ENCODE measurements around the gene COMT. TPM values are rescaled to one million over a fixed set of nuclear protein-coding genes. Genes with fewer than 3 reads are reported as not detected.

The COMT gene
- total RNA-seq, 1 experiment from 2014 or later, result 1.7 TPM

- H3K27me3 ChIP-seq (ENCODE audit: control insufficient read depth, insufficient read depth, low read length), result no peaks in the 10 kb centered on the region
- no peak overlapping the region for H3K4me3 ChIP-seq (ENCODE audit: insufficient read depth, low read depth, low read length)
- H3K36me3 ChIP-seq (replicated peaks; ENCODE audit: control insufficient read depth, insufficient read depth, low read length), result peaks cover 4% of the 10 kb centered on the region
- DNase-seq, result no peak
Observed at GRCh38 chr22:19963863-19964642, 22.5 kb downstream of the COMT start.

DNA sequence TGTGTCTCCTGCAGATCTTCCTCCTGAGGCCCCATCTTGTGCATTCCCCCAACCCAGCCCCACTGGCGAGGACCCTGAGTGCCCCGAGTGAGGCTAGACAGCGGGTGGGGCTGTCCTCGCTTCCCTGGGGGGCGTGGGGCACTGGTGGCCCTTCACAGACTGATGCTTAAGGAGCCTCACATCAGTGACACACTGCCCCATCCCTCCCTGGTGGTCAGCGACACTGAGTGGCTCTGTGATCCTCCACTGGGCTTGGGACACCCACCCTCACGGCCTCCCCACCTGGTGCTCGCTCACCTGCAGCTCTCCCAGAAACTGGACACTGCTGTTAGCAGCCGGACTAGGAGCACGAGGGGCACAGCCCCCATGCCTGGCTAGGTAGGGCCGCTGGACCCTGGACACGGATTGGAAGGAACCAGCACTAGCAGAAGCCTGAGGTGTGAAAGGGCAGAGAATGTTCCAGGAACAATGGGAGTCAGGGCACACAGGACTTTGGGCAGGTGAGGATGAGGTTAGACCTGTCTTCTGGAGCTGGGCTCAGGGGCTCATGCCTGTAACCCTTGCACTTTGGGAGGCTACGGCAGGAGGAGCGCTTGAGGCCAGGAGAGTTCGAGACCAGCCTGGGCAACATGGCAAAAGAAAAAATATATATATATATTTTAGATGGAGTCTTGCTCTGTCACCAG lies 23.3 kb downstream of the COMT start:
- no peak overlapping the region for H3K4me3 ChIP-seq (ENCODE audit: insufficient read depth, low read depth, low read length)
- DNase-seq, result no peak
- H3K27me3 ChIP-seq (ENCODE audit: control insufficient read depth, insufficient read depth, low read length), result no peaks in the 10 kb centered on the region
- H3K36me3 ChIP-seq (replicated peaks; ENCODE audit: control insufficient read depth, insufficient read depth, low read length), result peaks cover 4% of the 10 kb centered on the region

GRCh38 chr22:19965771-19966709 lies 24.5 kb downstream of the COMT start:
- peak; percentile 94 for DNase-seq
- H3K4me3 ChIP-seq (ENCODE audit: insufficient read depth, low read depth, low read length), result no peak overlapping the region
- peaks cover 7% of the 10 kb centered on the region for H3K36me3 ChIP-seq (replicated peaks; ENCODE audit: control insufficient read depth, insufficient read depth, low read length)
- no peaks in the 10 kb centered on the region for H3K27me3 ChIP-seq (ENCODE audit: control insufficient read depth, insufficient read depth, low read length)

DNA sequence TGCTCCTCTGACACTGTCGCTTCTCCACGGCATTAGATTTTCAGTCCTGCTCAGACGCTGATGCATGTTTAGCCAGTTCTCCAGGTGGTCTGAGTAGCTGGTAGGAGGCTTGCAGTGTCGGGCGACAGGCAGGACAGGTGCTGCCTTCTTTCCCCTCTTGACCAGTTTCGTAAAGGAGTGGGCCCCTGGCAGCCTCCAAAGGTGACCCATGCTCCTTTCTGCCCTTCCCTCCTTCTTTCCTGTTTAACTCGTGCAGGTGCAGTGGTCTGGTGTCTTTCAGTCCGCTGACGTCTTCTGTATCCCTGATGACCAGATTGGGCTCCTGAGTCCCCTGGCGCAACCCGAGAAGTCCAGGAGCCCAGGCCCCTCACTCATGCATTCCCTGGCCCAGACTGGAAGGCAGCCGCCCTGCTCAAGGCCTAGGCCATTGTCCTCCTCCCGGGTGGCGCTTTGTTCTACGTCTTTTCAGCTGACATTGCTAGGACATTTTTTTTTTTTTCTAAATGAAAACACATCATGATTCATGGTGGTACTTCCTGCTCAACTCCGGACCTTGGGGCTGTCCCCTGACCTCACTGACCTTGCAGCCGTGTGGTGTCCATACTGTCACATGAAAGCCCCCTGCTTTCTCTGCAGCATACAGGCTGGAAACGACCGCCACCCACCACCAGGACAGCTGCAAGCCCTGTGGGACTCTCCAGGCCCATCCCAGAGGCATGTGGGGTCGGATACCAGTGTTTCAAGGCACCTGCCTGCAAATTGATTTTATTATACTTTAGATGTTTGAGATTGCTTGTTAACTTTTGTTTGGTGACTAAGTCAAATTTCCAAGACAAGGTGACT lies 25.6 kb downstream of the COMT start:
- no peaks in the 10 kb centered on the region for H3K27me3 ChIP-seq (ENCODE audit: control insufficient read depth, insufficient read depth, low read length)
- DNase-seq, result no peak
- H3K4me3 ChIP-seq (ENCODE audit: insufficient read depth, low read depth, low read length), result no peak overlapping the region
- H3K36me3 ChIP-seq (replicated peaks; ENCODE audit: control insufficient read depth, insufficient read depth, low read length), result peaks cover 11% of the 10 kb centered on the region

DNA sequence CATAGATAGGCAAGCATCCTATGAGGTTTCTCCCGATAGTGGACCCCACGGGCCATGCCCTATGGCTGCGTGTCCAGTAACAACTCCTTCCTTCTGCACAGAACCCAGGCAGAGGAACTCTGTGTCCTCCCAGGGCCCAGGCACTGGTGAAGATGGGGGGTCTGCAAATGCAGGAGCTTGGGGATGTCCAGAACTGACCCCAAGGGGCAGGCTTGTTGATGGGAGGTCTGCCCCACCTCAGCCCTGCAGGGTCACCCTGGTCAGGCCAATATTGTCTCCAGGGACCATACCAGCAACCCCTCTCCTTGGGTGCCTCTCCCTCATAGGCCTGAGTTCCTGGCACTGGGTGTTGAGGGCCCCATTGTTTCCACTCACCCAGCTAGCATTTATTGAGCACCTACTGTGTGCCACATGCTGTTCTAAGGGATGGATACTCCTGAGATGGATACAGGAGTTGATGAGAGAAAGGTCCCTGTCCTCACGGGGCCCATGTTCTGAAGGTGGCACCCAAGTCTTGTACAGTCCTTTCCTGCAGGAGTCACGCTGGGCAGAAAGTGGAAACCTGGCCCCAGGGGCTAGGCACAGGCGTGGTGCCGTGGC lies 26.4 kb downstream of the COMT start:
- no peak overlapping the region for H3K4me3 ChIP-seq (ENCODE audit: insufficient read depth, low read depth, low read length)
- peaks cover 13% of the 10 kb centered on the region for H3K36me3 ChIP-seq (replicated peaks; ENCODE audit: control insufficient read depth, insufficient read depth, low read length)
- no peaks in the 10 kb centered on the region for H3K27me3 ChIP-seq (ENCODE audit: control insufficient read depth, insufficient read depth, low read length)
- no peak for DNase-seq

DNA sequence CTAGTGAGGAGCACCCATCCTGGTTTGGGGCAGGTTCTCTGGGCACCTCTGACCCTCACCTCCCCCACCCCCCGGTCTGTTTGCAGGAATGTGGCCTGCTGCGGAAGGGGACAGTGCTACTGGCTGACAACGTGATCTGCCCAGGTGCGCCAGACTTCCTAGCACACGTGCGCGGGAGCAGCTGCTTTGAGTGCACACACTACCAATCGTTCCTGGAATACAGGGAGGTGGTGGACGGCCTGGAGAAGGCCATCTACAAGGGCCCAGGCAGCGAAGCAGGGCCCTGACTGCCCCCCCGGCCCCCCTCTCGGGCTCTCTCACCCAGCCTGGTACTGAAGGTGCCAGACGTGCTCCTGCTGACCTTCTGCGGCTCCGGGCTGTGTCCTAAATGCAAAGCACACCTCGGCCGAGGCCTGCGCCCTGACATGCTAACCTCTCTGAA lies 26.9 kb downstream of the COMT start:
- DNase-seq, result no peak
- no peaks in the 10 kb centered on the region for H3K27me3 ChIP-seq (ENCODE audit: control insufficient read depth, insufficient read depth, low read length)
- no peak overlapping the region for H3K4me3 ChIP-seq (ENCODE audit: insufficient read depth, low read depth, low read length)
- peaks cover 13% of the 10 kb centered on the region for H3K36me3 ChIP-seq (replicated peaks; ENCODE audit: control insufficient read depth, insufficient read depth, low read length)

DNA sequence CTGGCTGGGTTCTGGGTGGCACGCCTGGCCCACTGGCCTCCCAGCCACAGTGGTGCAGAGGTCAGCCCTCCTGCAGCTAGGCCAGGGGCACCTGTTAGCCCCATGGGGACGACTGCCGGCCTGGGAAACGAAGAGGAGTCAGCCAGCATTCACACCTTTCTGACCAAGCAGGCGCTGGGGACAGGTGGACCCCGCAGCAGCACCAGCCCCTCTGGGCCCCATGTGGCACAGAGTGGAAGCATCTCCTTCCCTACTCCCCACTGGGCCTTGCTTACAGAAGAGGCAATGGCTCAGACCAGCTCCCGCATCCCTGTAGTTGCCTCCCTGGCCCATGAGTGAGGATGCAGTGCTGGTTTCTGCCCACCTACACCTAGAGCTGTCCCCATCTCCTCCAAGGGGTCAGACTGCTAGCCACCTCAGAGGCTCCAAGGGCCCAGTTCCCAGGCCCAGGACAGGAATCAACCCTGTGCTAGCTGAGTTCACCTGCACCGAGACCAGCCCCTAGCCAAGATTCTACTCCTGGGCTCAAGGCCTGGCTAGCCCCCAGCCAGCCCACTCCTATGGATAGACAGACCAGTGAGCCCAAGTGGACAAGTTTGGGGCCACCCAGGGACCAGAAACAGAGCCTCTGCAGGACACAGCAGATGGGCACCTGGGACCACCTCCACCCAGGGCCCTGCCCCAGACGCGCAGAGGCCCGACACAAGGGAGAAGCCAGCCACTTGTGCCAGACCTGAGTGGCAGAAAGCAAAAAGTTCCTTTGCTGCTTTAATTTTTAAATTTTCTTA lies 27.8 kb downstream of the COMT start:
- H3K27me3 ChIP-seq (ENCODE audit: control insufficient read depth, insufficient read depth, low read length), result no peaks in the 10 kb centered on the region
- H3K4me3 ChIP-seq (ENCODE audit: insufficient read depth, low read depth, low read length), result no peak overlapping the region
- no peak for DNase-seq
- peaks cover 10% of the 10 kb centered on the region for H3K36me3 ChIP-seq (replicated peaks; ENCODE audit: control insufficient read depth, insufficient read depth, low read length)

- no peak overlapping the region for H3K4me3 ChIP-seq (ENCODE audit: insufficient read depth, low read depth, low read length)
- peaks cover 10% of the 10 kb centered on the region for H3K36me3 ChIP-seq (replicated peaks; ENCODE audit: control insufficient read depth, insufficient read depth, low read length)
- H3K27me3 ChIP-seq (ENCODE audit: control insufficient read depth, insufficient read depth, low read length), result no peaks in the 10 kb centered on the region
- DNase-seq, result no peak
Observed at GRCh38 chr22:19970031-19970478, 28.5 kb downstream of the COMT start.

DNA sequence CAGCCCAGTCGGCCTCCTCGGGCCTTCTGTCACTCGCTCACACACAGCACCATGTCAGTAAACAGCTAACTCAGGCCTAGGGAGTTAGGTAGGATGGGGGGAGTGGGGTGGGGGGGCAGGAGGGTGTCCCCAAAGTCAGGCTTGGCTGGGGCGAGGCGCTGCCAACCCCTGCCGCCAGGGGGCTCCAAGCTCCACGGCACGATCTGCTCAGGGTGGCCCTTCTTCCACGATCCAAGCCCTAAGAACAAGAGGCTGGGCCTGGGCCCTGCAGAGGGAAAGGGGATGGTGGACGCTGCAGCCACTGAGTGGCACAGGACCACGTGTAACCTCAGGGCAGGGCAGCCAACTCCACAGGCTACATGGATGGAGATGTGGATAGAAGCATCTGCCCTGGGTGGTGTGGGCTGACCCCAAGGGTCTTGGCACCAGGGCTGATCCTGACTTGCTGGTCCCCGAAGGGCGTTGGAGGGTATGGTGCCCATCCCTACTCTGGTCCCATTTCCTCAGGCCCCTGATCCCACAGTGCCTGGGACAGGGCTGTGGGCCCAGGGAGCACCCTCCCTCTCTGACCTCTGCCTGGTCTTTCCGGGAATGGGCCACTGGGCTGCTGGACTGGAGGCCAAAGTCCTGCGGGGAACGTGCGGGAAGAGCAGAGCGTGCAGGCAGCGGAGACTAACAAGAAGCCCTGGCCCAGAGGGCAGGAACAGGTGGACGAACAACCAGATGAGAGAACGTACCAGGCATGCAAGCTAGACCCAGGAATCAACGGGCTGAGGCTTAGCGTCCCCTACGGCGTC lies 29.1 kb downstream of the COMT start:
- DNase-seq, result peak; percentile 96
- peaks cover 10% of the 10 kb centered on the region for H3K36me3 ChIP-seq (replicated peaks; ENCODE audit: control insufficient read depth, insufficient read depth, low read length)

GRCh38 chr22:19971276-19972124 lies 29.9 kb downstream of the COMT start:
- DNase-seq, result no peak
- H3K4me3 ChIP-seq (ENCODE audit: insufficient read depth, low read depth, low read length), result no peak overlapping the region
- H3K36me3 ChIP-seq (replicated peaks; ENCODE audit: control insufficient read depth, insufficient read depth, low read length), result peaks cover 10% of the 10 kb centered on the region

More for the DNA sequence above, 29.1 kb downstream of the COMT start:
- H3K4me3 ChIP-seq (ENCODE audit: insufficient read depth, low read depth, low read length), result no peak overlapping the region
- no peaks in the 10 kb centered on the region for H3K27me3 ChIP-seq (ENCODE audit: control insufficient read depth, insufficient read depth, low read length)

DNA sequence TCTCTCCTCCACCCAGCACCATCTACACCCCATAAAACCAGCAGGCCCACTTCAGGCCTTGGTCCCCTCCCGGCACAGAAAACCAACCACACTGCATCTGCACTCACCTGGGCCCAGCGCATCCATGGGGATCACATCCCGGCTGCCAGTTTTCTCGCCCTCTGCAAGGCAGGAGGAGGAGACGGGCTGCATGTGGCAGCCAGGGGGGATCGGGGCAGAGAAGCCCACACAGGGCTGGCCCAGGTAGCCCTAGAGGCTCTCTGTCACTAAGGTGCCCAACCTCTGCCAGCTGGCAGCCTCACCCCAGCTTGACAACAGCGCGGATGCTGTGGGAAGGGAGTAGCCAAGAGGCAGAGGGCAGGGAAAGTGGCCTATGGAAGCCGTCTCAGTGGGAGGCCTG lies 30.7 kb downstream of the COMT start:
- Histone ChIP-seq H3K36me3 (replicated peaks; ENCODE audit: control insufficient read depth, insufficient read depth, low read length) (peaks cover 10% of the 10 kb centered on the region), H3K27me3 (ENCODE audit: control insufficient read depth, insufficient read depth, low read length) (no peaks in the 10 kb centered on the region), H3K4me3 (ENCODE audit: insufficient read depth, low read depth, low read length) (no peak overlapping the region)
- no peak for DNase-seq

More at GRCh38 chr22:19971276-19972124, 29.9 kb downstream of the COMT start:
- no peaks in the 10 kb centered on the region for H3K27me3 ChIP-seq (ENCODE audit: control insufficient read depth, insufficient read depth, low read length)

Data from H7 (cell line).